SK-N-SH (cell line): ENCODE results near the gene NCKAP5.

ENCODE experiments used
- CTCF ChIP-seq: fragments of 200-600 bp; sonication (generic); IDR thresholded peaks from 2 replicates; pipeline ENCODE4 v1.6.1; 2017; ENCODE audit warnings: antibody characterized with exemption, mild to moderate bottlenecking, moderate library complexity
- FOXM1 ChIP-seq: IDR thresholded peaks from 2 replicates; pipeline ENCODE4 v1.4.0; 2012; ENCODE audit warnings: low read depth, mild to moderate bottlenecking
- JUND ChIP-seq: IDR thresholded peaks from 2 replicates; pipeline ENCODE4 v1.4.0; 2012
- MAX ChIP-seq: IDR thresholded peaks from 2 replicates; pipeline ENCODE4 v1.4.0; 2012; ENCODE audit warnings: low read depth
- MEF2A ChIP-seq: IDR thresholded peaks from 2 replicates; pipeline ENCODE4 v1.4.0; 2012; ENCODE audit warnings: low read depth, borderline replicate concordance
- NRF1 ChIP-seq: IDR thresholded peaks from 2 replicates; pipeline ENCODE4 v1.6.1; 2012; ENCODE audit warnings: low read depth, mild to moderate bottlenecking, low read length
- RAD21 ChIP-seq: IDR thresholded peaks from 2 replicates; pipeline ENCODE4 v1.6.1; 2012; ENCODE audit warnings: mild to moderate bottlenecking, low read length
- RCOR1 ChIP-seq: fragments of 150-350 bp; IDR thresholded peaks from 2 replicates; pipeline ENCODE4 v1.6.1; 2017; ENCODE audit warnings: antibody characterized with exemption, low read length
- REST ChIP-seq: IDR thresholded peaks from 2 replicates; pipeline ENCODE4 v1.6.1; 2012; ENCODE audit warnings: mild to moderate bottlenecking, low read depth, low read length, moderate library complexity
- RFX5 ChIP-seq: IDR thresholded peaks from 2 replicates; pipeline ENCODE4 v1.6.1; 2012; ENCODE audit warnings: mild to moderate bottlenecking, improper control_type of control experiment, low read length
- RXRA ChIP-seq: IDR thresholded peaks from 2 replicates; pipeline ENCODE4 v1.4.0; 2012; ENCODE audit warnings: low read depth, mild to moderate bottlenecking, borderline replicate concordance
- TAF1 ChIP-seq: IDR thresholded peaks from 2 replicates; pipeline ENCODE4 v1.6.1; 2012; ENCODE audit warnings: low read depth, mild to moderate bottlenecking, low read length, moderate library complexity, borderline replicate concordance
- USF2 ChIP-seq: fragments of 150-350 bp; IDR thresholded peaks from 2 replicates; pipeline ENCODE4 v1.6.1; 2017; ENCODE audit warnings: antibody characterized with exemption, low read length, low read depth, borderline replicate concordance

GRCh38 chr2:133004623-133005022 is 563.6 kb downstream of the NCKAP5 start:
- TF ChIP-seq REST (no peak), MEF2A (no peak), CTCF (no peak), USF2 (no peak), NRF1 (no peak), RCOR1 (no peak), RAD21 (no peak), RXRA (no peak), RFX5 (no peak), JUND (no peak), FOXM1 (no peak), MAX (no peak), TAF1 (no peak)
